Effector memory CD8-positive, alpha-beta T cell (primary cell): ENCODE measurements around the gene DSTN.

Experiments used
- ATAC-seq: fragments of 150-1000 bp; cut with Tn5 transposase; replicated peaks from 2 replicates; pipeline ENCODE4 v1.10.0; 2021; ENCODE audit warnings: mild to moderate bottlenecking, moderate library complexity
- DNase-seq, 3 experiments: peaks; one replicate each; pipeline ENCODE4 v3.0.0; 2021
- H3K27ac Mint-ChIP-seq, 2 donors: one replicate each; pipeline ENCODE4 v1.8.0; 2022; ENCODE audit warnings: mild to moderate bottlenecking in 2 of 2, mixed read lengths in 2 of 2, moderate library complexity in 2 of 2
- H3K27me3 Mint-ChIP-seq, 2 donors: one replicate each; pipeline ENCODE4 v1.8.0; 2022; ENCODE audit warnings: mixed read lengths in 2 of 2
- H3K36me3 Mint-ChIP-seq: one replicate; pipeline ENCODE4 v1.8.0; 2022; ENCODE audit warnings: mild to moderate bottlenecking, moderate library complexity, mixed read lengths; ENCODE audit not compliant: insufficient read depth
- H3K4me1 Mint-ChIP-seq, 2 donors: one replicate each; pipeline ENCODE4 v1.8.0; 2022; ENCODE audit warnings: low read depth in 2 of 2, mixed read lengths in 2 of 2
- H3K4me3 Mint-ChIP-seq, 2 donors: one replicate each; pipeline ENCODE4 v1.8.0; 2022; ENCODE audit warnings: mild to moderate bottlenecking in 2 of 2, mixed read lengths in 2 of 2, moderate library complexity in 2 of 2
- H3K9me3 Mint-ChIP-seq, 2 donors: one replicate each; pipeline ENCODE4 v1.8.0; 2022; ENCODE audit warnings: mixed read lengths in 2 of 2

Gene DSTN

GRCh38 chr20:17598013-17598550 lies 28.2 kb downstream of the DSTN start:
- no peak for ATAC-seq
- no peaks in the 10 kb centered on the region for H3K9me3 Mint-ChIP-seq
- H3K4me3 Mint-ChIP-seq = no peak overlapping the region
- no peak for DNase-seq
- H3K27me3 Mint-ChIP-seq = no peaks in the 10 kb centered on the region
- peak overlapping the region in 1 of 2 donors; percentile 6 for H3K27ac Mint-ChIP-seq
- peaks cover 28 to 52% of the 10 kb centered on the region in 2 donors for H3K4me1 Mint-ChIP-seq
- H3K36me3 Mint-ChIP-seq = peaks cover 20% of the 10 kb centered on the region

GRCh38 chr20:17601957-17602356 lies 32.1 kb downstream of the DSTN start:
- H3K27ac Mint-ChIP-seq = peak overlapping the region; percentile 33 to 44
- H3K9me3 Mint-ChIP-seq = no peaks in the 10 kb centered on the region
- peaks cover 35% of the 10 kb centered on the region for H3K36me3 Mint-ChIP-seq
- no peak overlapping the region for H3K4me3 Mint-ChIP-seq
- DNase-seq (no peak), ATAC-seq (no peak)
- no peaks in the 10 kb centered on the region for H3K27me3 Mint-ChIP-seq
- H3K4me1 Mint-ChIP-seq = peaks cover 8 to 23% of the 10 kb centered on the region in 2 donors

- Mint-ChIP-seq H3K27ac (no peak overlapping the region), H3K4me1 (peaks cover 8 to 18% of the 10 kb centered on the region in 2 donors), H3K9me3 (no peaks in the 10 kb centered on the region), H3K4me3 (no peak overlapping the region), H3K36me3 (peaks cover 35% of the 10 kb centered on the region), H3K27me3 (no peaks in the 10 kb centered on the region)
- DNase-seq (no peak), ATAC-seq (no peak)
These were observed 32.6 kb downstream of the DSTN start for GRCh38 chr20:17602493-17602892.

GRCh38 chr20:17605131-17605660 lies 35.3 kb downstream of the DSTN start:
- ATAC-seq = no peak
- DNase-seq = no peak
- no peak overlapping the region for H3K27ac Mint-ChIP-seq
- peaks cover 45% of the 10 kb centered on the region for H3K36me3 Mint-ChIP-seq
- H3K9me3 Mint-ChIP-seq = no peaks in the 10 kb centered on the region
- H3K27me3 Mint-ChIP-seq = no peaks in the 10 kb centered on the region
- H3K4me1 Mint-ChIP-seq = peaks cover 13 to 21% of the 10 kb centered on the region in 2 donors
- H3K4me3 Mint-ChIP-seq = no peak overlapping the region

GRCh38 chr20:17606001-17606400 lies 36.1 kb downstream of the DSTN start:
- no peak for DNase-seq
- no peak for ATAC-seq
- Mint-ChIP-seq H3K27me3 (no peaks in the 10 kb centered on the region), H3K36me3 (peaks cover 43% of the 10 kb centered on the region), H3K9me3 (no peaks in the 10 kb centered on the region), H3K27ac (no peak overlapping the region), H3K4me3 (no peak overlapping the region), H3K4me1 (peaks cover 21% of the 10 kb centered on the region in 2 donors)

GRCh38 chr20:17608701-17609497 lies 39.0 kb downstream of the DSTN start:
- Mint-ChIP-seq H3K9me3 (no peaks in the 10 kb centered on the region), H3K36me3 (peaks cover 32% of the 10 kb centered on the region), H3K4me1 (peaks cover 24 to 36% of the 10 kb centered on the region in 2 donors), H3K27ac (peak overlapping the region; percentile 88 to 95), H3K4me3 (peak overlapping the region in 1 of 2 donors; percentile 79), H3K27me3 (no peaks in the 10 kb centered on the region)
- DNase-seq = no peak
- no peak for ATAC-seq

- Mint-ChIP-seq H3K27ac (peak overlapping the region; percentile 88 to 95), H3K4me3 (peak overlapping the region; percentile 55 to 79), H3K9me3 (no peaks in the 10 kb centered on the region), H3K27me3 (no peaks in the 10 kb centered on the region), H3K4me1 (peaks cover 24 to 39% of the 10 kb centered on the region in 2 donors), H3K36me3 (peaks cover 26% of the 10 kb centered on the region)
- ATAC-seq = no peak
- no peak for DNase-seq
These were observed 40.0 kb downstream of the DSTN start for GRCh38 chr20:17609811-17610377.

- Mint-ChIP-seq H3K9me3 (no peaks in the 10 kb centered on the region), H3K27ac (peak overlapping the region; percentile 88 to 95), H3K4me3 (peak overlapping the region; percentile 55 to 79), H3K36me3 (peaks cover 27% of the 10 kb centered on the region), H3K27me3 (no peaks in the 10 kb centered on the region), H3K4me1 (peaks cover 24 to 39% of the 10 kb centered on the region in 2 donors)
- DNase-seq (peak; percentile 48 to 57 (median 54)), ATAC-seq (peak; percentile 63)
These were observed 40.9 kb downstream of the DSTN start for GRCh38 chr20:17610566-17611289.

- H3K27me3 Mint-ChIP-seq = no peaks in the 10 kb centered on the region
- peak overlapping the region; percentile 88 to 95 for H3K27ac Mint-ChIP-seq
- H3K4me1 Mint-ChIP-seq = peaks cover 24 to 39% of the 10 kb centered on the region in 2 donors
- no peaks in the 10 kb centered on the region for H3K9me3 Mint-ChIP-seq
- ATAC-seq (no peak), DNase-seq (no peak)
- H3K4me3 Mint-ChIP-seq = peak overlapping the region; percentile 67 to 79
- peaks cover 30% of the 10 kb centered on the region for H3K36me3 Mint-ChIP-seq
These were observed 41.3 kb downstream of the DSTN start for GRCh38 chr20:17611290-17611539.

GRCh38 chr20:17611540-17612286 lies 41.8 kb downstream of the DSTN start:
- H3K4me1 Mint-ChIP-seq = peaks cover 24 to 39% of the 10 kb centered on the region in 2 donors
- ATAC-seq (no peak), DNase-seq (no peak)
- H3K4me3 Mint-ChIP-seq = peak overlapping the region; percentile 67 to 70
- H3K9me3 Mint-ChIP-seq = no peaks in the 10 kb centered on the region
- H3K36me3 Mint-ChIP-seq = peaks cover 30% of the 10 kb centered on the region
- H3K27me3 Mint-ChIP-seq = no peaks in the 10 kb centered on the region
- peak overlapping the region; percentile 92 to 95 for H3K27ac Mint-ChIP-seq

GRCh38 chr20:17612287-17612991 lies 42.6 kb downstream of the DSTN start:
- Mint-ChIP-seq H3K9me3 (no peaks in the 10 kb centered on the region), H3K27me3 (no peaks in the 10 kb centered on the region), H3K27ac (peak overlapping the region; percentile 92 to 95), H3K4me3 (peak overlapping the region; percentile 67 to 70), H3K4me1 (peaks cover 24 to 39% of the 10 kb centered on the region in 2 donors), H3K36me3 (peaks cover 34% of the 10 kb centered on the region)
- ATAC-seq = peak; percentile 82
- DNase-seq = peak; percentile 54 to 70 (median 69)

GRCh38 chr20:17612992-17613327 lies 43.1 kb downstream of the DSTN start:
- peaks cover 36% of the 10 kb centered on the region for H3K36me3 Mint-ChIP-seq
- H3K27me3 Mint-ChIP-seq = no peaks in the 10 kb centered on the region
- no peaks in the 10 kb centered on the region for H3K9me3 Mint-ChIP-seq
- no peak for ATAC-seq
- peak overlapping the region; percentile 92 to 95 for H3K27ac Mint-ChIP-seq
- H3K4me3 Mint-ChIP-seq = no peak overlapping the region
- peaks cover 24 to 39% of the 10 kb centered on the region in 2 donors for H3K4me1 Mint-ChIP-seq
- no peak for DNase-seq
